Heart left ventricle (tissue), 16 donors: Measurements from ENCODE around the gene NIPAL3. TPM values are rescaled to one million over a fixed set of nuclear protein-coding genes. Genes with fewer than 3 reads are reported as not detected.

ENCODE experiments used
- ATAC-seq, 4 donors: fragments of 200-7000 bp; cut with Tn5 transposase; one replicate each; pipeline ENCODE4 v1.9.1; 2020 to 2022; ENCODE audit warnings: moderate library complexity in 4 of 4, mild to moderate bottlenecking in 3 of 4, moderate number of reproducible peaks in 1 of 4
- DNase-seq, 5 donors: peaks; one replicate each; pipeline ENCODE4 v3.0.0-alpha.2; 2020
- H3K27ac ChIP-seq, 12 donors: fragments of 200-600 bp; sonication (generic) in 4 of 12; one replicate each; pipeline versions ENCODE4 v1.5.0 to v1.8.0; 2016 to 2022; ENCODE audit warnings: mild to moderate bottlenecking in 2 of 12
- H3K27me3 ChIP-seq, 9 donors: fragments of 200-600 bp; sonication (generic) in 2 of 9; one replicate each; pipeline versions ENCODE4 v1.5.1 to v1.8.0; 2016 to 2022; ENCODE audit warnings: mild to moderate bottlenecking in 3 of 9
- H3K36me3 ChIP-seq, 9 donors: fragments of 200-600 bp; sonication (generic) in 2 of 9; one replicate each; pipeline versions ENCODE4 v1.5.0 to v1.8.0; 2018 to 2022; ENCODE audit warnings: mild to moderate bottlenecking in 2 of 9
- H3K4me1 ChIP-seq, 12 donors: fragments of 200-600 bp; sonication (generic) in 4 of 12; one replicate each; pipeline versions ENCODE4 v1.5.0 to v1.8.0; 2016 to 2022; ENCODE audit warnings: mild to moderate bottlenecking in 3 of 12
- H3K4me3 ChIP-seq, 12 donors: fragments of 200-600 bp; sonication (generic) in 4 of 12; one replicate each; pipeline versions ENCODE4 v1.5.0 to v1.8.0; 2017 to 2022; ENCODE audit warnings: mild to moderate bottlenecking in 9 of 12, moderate library complexity in 4 of 12
- H3K9me3 ChIP-seq, 12 donors: fragments of 200-600 bp; sonication (generic) in 4 of 12; one replicate each; pipeline versions ENCODE4 v1.5.0 to v1.8.0; 2016 to 2022; ENCODE audit warnings: mild to moderate bottlenecking in 1 of 12
- POLR2A ChIP-seq, 2 donors: fragments of 450-650 bp; IDR thresholded peaks; one replicate each; pipeline ENCODE4 v1.6.1; 2017; ENCODE audit warnings: antibody characterized with exemption in 2 of 2, mild to moderate bottlenecking in 2 of 2, moderate library complexity in 2 of 2
- WGBS, 4 donors: extraction: QIAGEN DNeasy Blood & Tissue Kit in 2 of 4; methylation state at CpG; one replicate each; pipeline versions ENCODE4 v1.1.5 to v1.1.7; 2013 to 2018; 5-methylcytosine and 5-hydroxymethylcytosine counted together
- intact Hi-C, 10 donors: fragments of 100-400 bp; cut with DNase I; formaldehyde crosslinking; loops; one replicate each; pipeline versions ENCODE4 v1.11.1 to v1.14.2; 2022
- polyA plus RNA-seq, 2 donors: library from polyadenylated mRNA; stranded (reverse); fragments of 200-250 nt; gene quantifications; one replicate each; pipeline ENCODE4 v1.2.3, GENCODE V29; 2013
- total RNA-seq, 9 donors: library from RNA; depleted of rRNA in 2 of 9; stranded (reverse); fragments of >200 nt in 2 of 9; fragmentation: NEBNext Ultra II Directional in 3 of 9; extraction: Animal tissue kit (Norgen Biotek cat#: 25700) in 3 of 9; gene quantifications; one replicate each; pipeline versions ENCODE4 v1.1.0 to v1.2.4, GENCODE V29; 2016 to 2023
- TF ChIP-seq, protein P1 (sequence below), 12 donors: fragments of 200-600 bp; sonication (generic) in 4 of 12; IDR thresholded peaks; one replicate each; pipeline versions ENCODE4 v1.5.0 to v1.8.0; 2018 to 2022; ENCODE audit warnings: antibody characterized with exemption in 12 of 12, mild to moderate bottlenecking in 5 of 12
- donor health status: ischemic (EF 13 %, LVEDD 7.1; RV severe dilation, severe dysfunction).
- donor health status: healthy with polysubstance abuse.
- donor health status: DM: no; HTN: yes; CAD: no.
- donor health status: DM: no; HTN: no; CAD: no.
- donor health status: ischemic (EF 25% LVEDD 6.9; RV normal size, moderate dysfunction).
- donor health status: ischemic (EF 25% LVEDD 5.7; RV mildly dilated, moderate dysfunction).
- donor health status: healthy.
- donor health status: DM: yes; HTN: yes; CAD: no.
- donor health status: ischemic (EF 35%, LVEDD 5.7; RV mildly dilated, moderate dysfunction).
- donor health status: nonischemic (EF 11% LVEDD 7.7; RV severe dilation, severe dysfunction).
- donor health status: DM: yes; HTN: yes; CAD: no.
- donor health status: PGD.
- donor health status: ischemic (EF 29% LVEDD 5.4; RV normal size, mild dysfunction).
- donor health status: nonischemic (EF 23%, LVEDD 6.1; RV moderate dilation, normal function).

NIPAL3 gene
- total and polyA plus RNA-seq, 11 donors: 9.8 to 48.3 (median 27.8) TPM

DNA sequence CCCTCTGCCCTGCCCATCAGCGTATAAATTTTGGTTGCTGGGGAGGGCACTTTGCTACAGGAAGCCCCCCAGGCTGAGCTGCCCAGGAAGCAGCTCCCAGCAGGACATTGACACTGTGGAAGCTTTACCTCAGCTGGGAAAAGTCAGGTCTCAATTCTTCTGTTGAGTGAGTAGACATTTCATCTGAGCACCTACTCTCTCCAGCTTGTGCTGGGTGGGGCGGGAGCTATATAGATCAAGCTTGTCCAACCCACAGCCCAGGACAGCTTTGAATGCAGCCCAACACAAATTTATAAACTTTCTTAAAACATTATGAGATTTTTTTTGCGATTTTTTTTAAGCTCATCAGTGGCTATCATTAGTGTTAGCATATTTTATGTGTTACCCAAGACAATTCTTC is 9.4 kb downstream of the NIPAL3 start:
- no peak for TF ChIP-seq POLR2A (IDR thresholded peaks at IDR 0.05)
- TF ChIP-seq, protein P1, sequence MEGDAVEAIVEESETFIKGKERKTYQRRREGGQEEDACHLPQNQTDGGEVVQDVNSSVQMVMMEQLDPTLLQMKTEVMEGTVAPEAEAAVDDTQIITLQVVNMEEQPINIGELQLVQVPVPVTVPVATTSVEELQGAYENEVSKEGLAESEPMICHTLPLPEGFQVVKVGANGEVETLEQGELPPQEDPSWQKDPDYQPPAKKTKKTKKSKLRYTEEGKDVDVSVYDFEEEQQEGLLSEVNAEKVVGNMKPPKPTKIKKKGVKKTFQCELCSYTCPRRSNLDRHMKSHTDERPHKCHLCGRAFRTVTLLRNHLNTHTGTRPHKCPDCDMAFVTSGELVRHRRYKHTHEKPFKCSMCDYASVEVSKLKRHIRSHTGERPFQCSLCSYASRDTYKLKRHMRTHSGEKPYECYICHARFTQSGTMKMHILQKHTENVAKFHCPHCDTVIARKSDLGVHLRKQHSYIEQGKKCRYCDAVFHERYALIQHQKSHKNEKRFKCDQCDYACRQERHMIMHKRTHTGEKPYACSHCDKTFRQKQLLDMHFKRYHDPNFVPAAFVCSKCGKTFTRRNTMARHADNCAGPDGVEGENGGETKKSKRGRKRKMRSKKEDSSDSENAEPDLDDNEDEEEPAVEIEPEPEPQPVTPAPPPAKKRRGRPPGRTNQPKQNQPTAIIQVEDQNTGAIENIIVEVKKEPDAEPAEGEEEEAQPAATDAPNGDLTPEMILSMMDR (IDR thresholded peaks at IDR 0.05): no peak
- Histone ChIP-seq H3K4me3 (no peak overlapping the region), H3K27me3 (no peaks in the 10 kb centered on the region), H3K9me3 (no peaks in the 10 kb centered on the region), H3K4me1 (peaks cover 0 to 28% (median 13%) of the 10 kb centered on the region in 12 donors), H3K36me3 (peaks cover 0 to 31% (median 12%) of the 10 kb centered on the region in 9 donors), H3K27ac (no peak overlapping the region)
- ATAC-seq (no peak), DNase-seq (no peak)
- intact Hi-C loops: loop anchor here in 2 of 10 donors (5.0 to 10.0 kb wide), 2 partner anchors 72 to 210 kb away; no protein-coding TSS in a partner anchor
- 88 to 99% (median 92%) methylated on average over 3 of the region's 3 CpGs for WGBS, 4 donors

DNA sequence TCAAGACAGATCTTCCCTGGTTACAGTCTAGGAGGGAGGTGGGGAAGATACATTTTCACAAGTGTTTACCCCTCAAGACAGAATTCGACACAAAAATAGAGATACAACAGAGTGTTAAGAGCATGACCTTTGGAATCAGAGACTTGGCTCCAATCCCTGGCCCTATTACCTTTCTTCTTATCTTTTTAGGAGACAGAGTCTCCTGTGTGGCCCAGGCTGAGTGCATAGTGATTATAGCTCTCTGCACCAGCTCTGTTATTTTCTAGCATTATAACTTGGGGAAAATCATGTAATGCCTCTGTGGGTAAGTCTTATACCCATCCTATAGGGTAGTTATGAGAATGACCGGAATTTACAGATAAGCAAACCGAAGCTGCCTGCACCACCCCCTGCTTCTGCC is 9.8 kb downstream of the NIPAL3 start:
- peaks cover 0 to 26% (median 10%) of the 10 kb centered on the region in 9 donors for H3K36me3 ChIP-seq
- 51 to 59% (median 56%) methylated on average over 3 of the region's 3 CpGs for WGBS, 4 donors
- intact Hi-C loops: loop anchor here in 2 of 10 donors (5.0 to 10.0 kb wide), 2 partner anchors 72 to 209 kb away; no protein-coding TSS in a partner anchor
- DNase-seq (no peak), ATAC-seq (no peak)
- H3K4me3 ChIP-seq: no peak overlapping the region
- TF ChIP-seq, protein P1 (IDR thresholded peaks at IDR 0.05): no peak
- TF ChIP-seq POLR2A (IDR thresholded peaks at IDR 0.05): no peak
- peaks cover 0 to 28% (median 13%) of the 10 kb centered on the region in 12 donors for H3K4me1 ChIP-seq
- H3K27me3 ChIP-seq: no peaks in the 10 kb centered on the region
- no peaks in the 10 kb centered on the region for H3K9me3 ChIP-seq
- H3K27ac ChIP-seq: no peak overlapping the region

DNA sequence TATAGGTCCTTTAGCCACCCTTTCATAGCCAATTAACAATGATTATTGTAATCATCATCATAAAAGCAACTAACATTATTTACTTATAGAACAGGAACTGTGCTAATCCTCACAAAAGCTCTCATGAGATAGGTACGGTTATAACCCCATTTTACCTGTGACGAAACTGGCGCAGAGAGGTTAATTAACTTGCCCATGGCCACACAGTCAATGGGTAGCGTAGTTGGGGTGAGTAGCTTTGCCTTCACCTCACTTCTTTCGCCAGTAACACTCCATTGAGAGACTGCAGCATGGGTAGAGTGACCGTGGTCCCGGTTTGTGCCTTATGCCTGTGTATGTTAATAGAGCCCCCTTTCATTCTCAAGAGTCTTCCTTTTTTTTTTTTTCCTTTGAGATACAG is 10.3 kb downstream of the NIPAL3 start:
- DNase-seq (no peak), ATAC-seq (no peak)
- H3K4me1 ChIP-seq: peaks cover 0 to 28% (median 13%) of the 10 kb centered on the region in 12 donors
- no peaks in the 10 kb centered on the region for H3K9me3 ChIP-seq
- TF ChIP-seq, protein P1 (IDR thresholded peaks at IDR 0.05): no peak
- no peak for TF ChIP-seq POLR2A (IDR thresholded peaks at IDR 0.05)
- H3K36me3 ChIP-seq: peaks cover 0 to 22% (median 10%) of the 10 kb centered on the region in 9 donors
- no peak overlapping the region for H3K27ac ChIP-seq
- intact Hi-C loops: loop anchor here in 2 of 10 donors (5.0 to 10.0 kb wide), 2 partner anchors 71 to 209 kb away; no protein-coding TSS in a partner anchor
- 83 to 84% (median 84%) methylated on average over 7 of the region's 7 CpGs for WGBS, 4 donors
- no peaks in the 10 kb centered on the region for H3K27me3 ChIP-seq
- H3K4me3 ChIP-seq: no peak overlapping the region

DNA sequence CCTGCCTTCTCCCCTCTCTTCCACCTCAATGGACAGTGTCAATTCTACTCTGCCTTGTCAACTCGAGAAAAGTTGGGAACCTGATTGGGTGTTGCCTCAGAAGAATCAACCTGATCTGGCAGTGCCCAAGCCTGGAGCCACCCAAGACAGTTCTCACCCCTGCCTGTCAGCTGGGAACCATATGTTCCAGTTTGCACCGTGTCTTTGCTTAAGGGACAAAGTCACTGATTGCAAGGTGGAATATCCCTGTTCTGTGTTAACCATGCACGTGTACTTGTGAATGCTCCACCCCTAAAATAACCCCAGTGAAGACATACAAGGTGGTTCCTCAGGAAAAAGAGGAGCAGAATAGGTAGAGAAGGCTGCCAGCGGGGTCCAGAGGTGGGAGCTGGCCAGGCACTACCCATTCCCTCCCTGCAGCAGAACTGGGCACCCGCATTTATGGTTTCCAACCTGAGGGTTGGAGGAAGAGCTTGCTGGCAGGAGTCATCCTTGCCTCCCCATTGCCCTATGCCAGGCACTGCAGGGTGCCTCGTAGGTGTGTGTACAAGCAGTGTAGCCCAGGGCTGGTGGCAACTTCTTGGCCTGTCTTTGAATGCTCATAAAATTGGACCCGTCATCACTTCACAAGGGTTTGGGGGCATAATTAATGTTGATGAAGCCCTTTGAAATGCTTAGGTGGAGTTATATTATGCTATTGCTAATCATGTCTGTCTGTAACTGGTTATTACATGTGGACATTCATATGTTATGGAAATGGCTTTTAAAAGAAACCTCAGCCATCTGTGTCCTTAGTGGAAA is 11.3 kb downstream of the NIPAL3 start:
- ATAC-seq (peak; percentile 23 to 40 (median 25)), DNase-seq (no peak)
- H3K9me3 ChIP-seq: no peaks in the 10 kb centered on the region
- peaks cover 0 to 11% (median 4%) of the 10 kb centered on the region in 9 donors for H3K36me3 ChIP-seq
- TF ChIP-seq, protein P1 (IDR thresholded peaks at IDR 0.05): no peak
- no peak for TF ChIP-seq POLR2A (IDR thresholded peaks at IDR 0.05)
- no peaks in the 10 kb centered on the region for H3K27me3 ChIP-seq
- 81 to 87% (median 85%) methylated on average over 7 of the region's 7 CpGs for WGBS, 4 donors
- H3K27ac ChIP-seq: peak overlapping the region in 1 of 12 donors; percentile 25
- intact Hi-C loops: loop anchor here in 2 of 10 donors (5.0 to 10.0 kb wide), 2 partner anchors 70 to 208 kb away; no protein-coding TSS in a partner anchor
- peaks cover 0 to 28% (median 13%) of the 10 kb centered on the region in 12 donors for H3K4me1 ChIP-seq
- no peak overlapping the region for H3K4me3 ChIP-seq
